SK-N-SH (cell line): ENCODE data around the gene RREB1. TPM values are rescaled to one million over a fixed set of nuclear protein-coding genes. Genes with fewer than 3 reads are reported as not detected.

Experiments
- CTCF ChIA-PET: fragments of 300-600, 350-600 bp; formaldehyde crosslinking; extraction: SDS; loops from one replicate; lab custom pipeline; 2021; lab: Yijun Ruan, JAX
- POLR2A ChIA-PET: fragments of 350-600 bp; sonication (Branson Sonifier 250); formaldehyde crosslinking; extraction: SDS; loops from one replicate; lab custom pipeline; 2020; ENCODE audit warnings: antibody characterized with exemption, inconsistent platforms; lab: Yijun Ruan, JAX
- DNase-seq: peaks from one replicate; pipeline ENCODE4 v3.0.0; 2012
- H2AFZ ChIP-seq: fragments of 200-600 bp; sonication (generic); 2 replicates; pipeline ENCODE4 v1.8.1; 2016; ENCODE audit warnings: antibody characterized with exemption, mild to moderate bottlenecking, low read depth
- H3F3A ChIP-seq: fragments of 200-600 bp; sonication (generic); replicated peaks from 2 replicates; pipeline ENCODE3; 2016; ENCODE audit warnings: antibody characterized with exemption, mild to moderate bottlenecking; ENCODE audit not compliant: insufficient read depth
- H3K27ac ChIP-seq, 2 experiments: fragments of 200-500 bp in 1 of 2; fragments of 200-600 bp in 1 of 2; sonication (Bioruptor generic) in 1 of 2; sonication (generic), shearing (Covaris generic) in 1 of 2; 2 replicates each; pipeline versions ENCODE4 v1.5.1 to v1.6.1; 2014 to 2016; ENCODE audit warnings: low read depth in 2 of 2, inconsistent platforms in 1 of 2, low read length in 1 of 2, mild to moderate bottlenecking in 1 of 2, mixed read lengths in 1 of 2
- H3K27me3 ChIP-seq: fragments of 200-600 bp; sonication (generic), shearing (Covaris generic); 2 replicates; pipeline ENCODE4 v1.6.1; 2016; ENCODE audit warnings: mixed run types; ENCODE audit not compliant: insufficient read depth
- H3K36me3 ChIP-seq, 2 experiments: fragments of 200-500 bp in 1 of 2; fragments of 200-600 bp in 1 of 2; sonication (Bioruptor generic) in 1 of 2; sonication (generic) in 1 of 2; replicated peaks in 1 of 2; 2 replicates each; pipeline versions ENCODE3 to v1.5.1; 2014 to 2016; ENCODE audit warnings: low read length in 1 of 2, mild to moderate bottlenecking in 1 of 2; ENCODE audit not compliant: insufficient read depth in 2 of 2, control insufficient read depth in 1 of 2
- H3K4me1 ChIP-seq, 2 experiments: fragments of 200-500 bp in 1 of 2; fragments of 200-600 bp in 1 of 2; sonication (Bioruptor generic) in 1 of 2; sonication (generic), shearing (Covaris generic) in 1 of 2; 2 replicates each; pipeline versions ENCODE4 v1.5.1 to v1.6.1; 2014 to 2016; ENCODE audit warnings: low read depth in 1 of 2, low read length in 1 of 2, mixed run types in 1 of 2; ENCODE audit not compliant: insufficient read depth in 2 of 2, control insufficient read depth in 1 of 2
- H3K4me2 ChIP-seq: fragments of 200-600 bp; sonication (generic), shearing (Covaris generic); 2 replicates; pipeline ENCODE4 v1.6.1; 2017; ENCODE audit warnings: mixed run types
- H3K4me3 ChIP-seq, 2 experiments: fragments of 200-500 bp in 1 of 2; fragments of 200-600 bp in 1 of 2; sonication (Bioruptor generic) in 1 of 2; sonication (generic), shearing (Covaris generic) in 1 of 2; 2 replicates each; pipeline versions ENCODE4 v1.5.1 to v1.8.1; 2014 to 2016; ENCODE audit warnings: low read depth in 2 of 2, inconsistent platforms in 1 of 2, low read length in 1 of 2, mild to moderate bottlenecking in 1 of 2, mixed read lengths in 1 of 2, moderate library complexity in 1 of 2
- H3K79me2 ChIP-seq: fragments of 200-600 bp; sonication (generic); 2 replicates; pipeline ENCODE4 v1.8.1; 2017; ENCODE audit warnings: mild to moderate bottlenecking; ENCODE audit not compliant: insufficient read depth
- H3K9ac ChIP-seq: fragments of 200-600 bp; sonication (generic); 2 replicates; pipeline ENCODE4 v1.6.1; 2017; ENCODE audit warnings: mixed run types
- H3K9me2 ChIP-seq: fragments of 200-600 bp; sonication (generic); 2 replicates; pipeline ENCODE4 v1.6.1; 2017; ENCODE audit warnings: mixed run types
- H3K9me3 ChIP-seq: fragments of 200-600 bp; sonication (generic); 2 replicates; pipeline ENCODE4 v1.6.1; 2017; ENCODE audit warnings: mixed run types, mild to moderate bottlenecking, moderate library complexity
- H4K20me1 ChIP-seq: fragments of 200-600 bp; sonication (generic); 2 replicates; pipeline ENCODE4 v1.6.1; 2017; ENCODE audit warnings: mild to moderate bottlenecking, mixed run types; ENCODE audit not compliant: insufficient read depth
- CTCF ChIP-seq: fragments of 200-600 bp; sonication (generic); IDR thresholded peaks from 2 replicates; pipeline ENCODE4 v1.6.1; 2017; ENCODE audit warnings: antibody characterized with exemption, mild to moderate bottlenecking, moderate library complexity
- EZH2phosphoT487 ChIP-seq: fragments of 200-600 bp; sonication (generic); IDR thresholded peaks from 2 replicates; pipeline ENCODE4 v1.6.1; 2017; ENCODE audit warnings: low read depth, mixed run types, mild to moderate bottlenecking, antibody characterized with exemption, moderate library complexity, borderline replicate concordance
- FOXM1 ChIP-seq: IDR thresholded peaks from 2 replicates; pipeline ENCODE4 v1.4.0; 2012; ENCODE audit warnings: low read depth, mild to moderate bottlenecking
- GATA2 ChIP-seq: sonication (generic); formaldehyde crosslinking; IDR thresholded peaks from 2 replicates; pipeline ENCODE4 v1.5.0; 2020; ENCODE audit warnings: mild to moderate bottlenecking, missing genetic modification reagents
- JUND ChIP-seq: IDR thresholded peaks from 2 replicates; pipeline ENCODE4 v1.4.0; 2012
- MAX ChIP-seq: IDR thresholded peaks from 2 replicates; pipeline ENCODE4 v1.4.0; 2012; ENCODE audit warnings: low read depth
- MEF2A ChIP-seq: IDR thresholded peaks from 2 replicates; pipeline ENCODE4 v1.4.0; 2012; ENCODE audit warnings: low read depth, borderline replicate concordance
- RFX5 ChIP-seq: IDR thresholded peaks from 2 replicates; pipeline ENCODE4 v1.6.1; 2012; ENCODE audit warnings: mild to moderate bottlenecking, improper control_type of control experiment, low read length
- SMC3 ChIP-seq: IDR thresholded peaks from 2 replicates; pipeline ENCODE4 v1.6.1; 2012; ENCODE audit warnings: low read depth, low read length, improper control_type of control experiment
- TCF12 ChIP-seq: IDR thresholded peaks from 2 replicates; pipeline ENCODE4 v1.4.0; 2012
- TEAD4 ChIP-seq: IDR thresholded peaks from 2 replicates; pipeline ENCODE4 v1.4.0; 2012; ENCODE audit warnings: mild to moderate bottlenecking, borderline replicate concordance; ENCODE audit not compliant: insufficient read depth
- USF2 ChIP-seq: fragments of 150-350 bp; IDR thresholded peaks from 2 replicates; pipeline ENCODE4 v1.6.1; 2017; ENCODE audit warnings: antibody characterized with exemption, low read length, low read depth, borderline replicate concordance
- YY1 ChIP-seq: IDR thresholded peaks from 2 replicates; pipeline ENCODE4 v1.4.0; 2012; ENCODE audit warnings: low read depth, mild to moderate bottlenecking
- ZBTB33 ChIP-seq: IDR thresholded peaks from 2 replicates; pipeline ENCODE4 v1.4.0; 2012; ENCODE audit warnings: low read depth, borderline replicate concordance
- WGBS: methylation state at CpG from one replicate; pipeline ENCODE4 v1.1.6; 2017; ENCODE audit warnings: low lambda C conversion rate; 5-methylcytosine and 5-hydroxymethylcytosine counted together
- polyA plus RNA-seq, 3 experiments: library from polyadenylated mRNA; depleted of rRNA; stranded (reverse); fragments of >200 nt; gene quantifications; 2 replicates each; pipeline ENCODE4 v1.2.3, GENCODE V29; 2012

RREB1 gene
- polyA plus RNA-seq, 1 of the 3 experiments (the other 2 are of a cell fraction) = 2.0 TPM

- TF ChIP-seq USF2 (no peak), MEF2A (no peak), JUND (no peak), RFX5 (no peak)
Measured at GRCh38 chr6:7240351-7240750, 132.6 kb downstream of the RREB1 start (continued).

- H3K9me3 ChIP-seq = no peaks in the 10 kb centered on the region
- no peak overlapping the region for H3K4me3 ChIP-seq
- no peaks in the 10 kb centered on the region for H3K9me2 ChIP-seq
- TF ChIP-seq SMC3 (no peak), FOXM1 (no peak), EZH2phosphoT487 (no peak), RFX5 (no peak), YY1 (no peak), TEAD4 (no peak), GATA2 (no peak)
- peaks cover 6% of the 10 kb centered on the region for H3F3A ChIP-seq
- H3K36me3 ChIP-seq = peaks cover 0 to 7% of the 10 kb centered on the region in 2 experiments
- 81% methylated on average over 10 of the region's 10 CpGs for WGBS
- no peak overlapping the region for H2AFZ ChIP-seq
- no peak overlapping the region for H3K4me2 ChIP-seq
- CTCF ChIA-PET = interaction anchor here (4.2 kb wide), 1 partner anchor 564 kb away, joined by 24 read pairs; no protein-coding TSS in a partner anchor
- H3K9ac ChIP-seq = no peak overlapping the region
- peaks cover 9% of the 10 kb centered on the region; the same call in 1 of the 2 replicates for H3K79me2 ChIP-seq
- peaks cover 9% of the 10 kb centered on the region for H4K20me1 ChIP-seq
- H3K4me1 ChIP-seq = peaks cover 0 to 13% of the 10 kb centered on the region in 2 experiments; a peak in 2 of 4 replicates
- H3K27ac ChIP-seq = no peak overlapping the region
- DNase-seq = no peak
- H3K27me3 ChIP-seq = no peaks in the 10 kb centered on the region
- POLR2A ChIA-PET = no interaction called here
Measured at GRCh38 chr6:7241160-7241559, 133.4 kb downstream of the RREB1 start.

GRCh38 chr6:7241709-7242645 lies 134.2 kb downstream of the RREB1 start:
- no peaks in the 10 kb centered on the region for H3K9me3 ChIP-seq
- CTCF ChIA-PET = interaction anchor here (1.0 to 4.2 kb wide), 7 partner anchors 11 to 565 kb away, joined by 3 to 24 read pairs (median 6); no protein-coding TSS in a partner anchor
- 0 out of 2 replicates have a peak overlapping the region, but pooled peaks have one; percentile 18 for H3K4me2 ChIP-seq
- H3K79me2 ChIP-seq = peaks cover 9% of the 10 kb centered on the region; the same call in 1 of the 2 replicates
- peaks cover 0 to 13% of the 10 kb centered on the region in 2 experiments; a peak in 2 of 4 replicates for H3K4me1 ChIP-seq
- no peaks in the 10 kb centered on the region for H3K27me3 ChIP-seq
- H2AFZ ChIP-seq = no peak overlapping the region
- no peaks in the 10 kb centered on the region for H3K9me2 ChIP-seq
- POLR2A ChIA-PET = no interaction called here
- TF ChIP-seq CTCF (no peak), MEF2A (no peak), EZH2phosphoT487 (no peak), RFX5 (no peak), YY1 (no peak), ZBTB33 (no peak), MAX (no peak), SMC3 (no peak), TCF12 (no peak)
- DNase-seq = no peak
- no peak overlapping the region for H3K27ac ChIP-seq
- H3K36me3 ChIP-seq = peaks cover 0 to 12% of the 10 kb centered on the region in 2 experiments
- H4K20me1 ChIP-seq = peaks cover 7% of the 10 kb centered on the region
- H3K4me3 ChIP-seq = no peak overlapping the region
- no peak overlapping the region for H3K9ac ChIP-seq
- H3F3A ChIP-seq = peaks cover 6% of the 10 kb centered on the region
- WGBS = 60% methylated on average over 13 of the region's 13 CpGs
